K562 (cell line): ENCODE results near the gene CARMIL3. TPM values are rescaled to one million over a fixed set of nuclear protein-coding genes. Genes with fewer than 3 reads are reported as not detected.

Experiments
- ATF6 ChIP-seq: sonication (generic); formaldehyde crosslinking; IDR thresholded peaks from 2 replicates; pipeline ENCODE4 v1.4.0; 2020; ENCODE audit warnings: mild to moderate bottlenecking, missing genetic modification reagents
- CLOCK ChIP-seq: fragments of 250-450 bp; sonication (Bioruptor Pico); IDR thresholded peaks from 2 replicates; pipeline ENCODE4 v1.4.0; 2020; ENCODE audit warnings: mild to moderate bottlenecking, moderate library complexity, borderline replicate concordance
- ELF2 ChIP-seq: fragments of 250-450 bp; sonication (Bioruptor Pico); IDR thresholded peaks from 2 replicates; pipeline ENCODE4 v1.5.0; 2021; ENCODE audit warnings: mild to moderate bottlenecking
- EP300 ChIP-seq: IDR thresholded peaks from 2 replicates; pipeline ENCODE4 v1.6.1; 2012; ENCODE audit warnings: low read length, improper control_type of control experiment
- ETV5 ChIP-seq: sonication (generic); formaldehyde crosslinking; IDR thresholded peaks from 2 replicates; pipeline ENCODE4 v1.4.0; 2020; ENCODE audit warnings: low read depth, mild to moderate bottlenecking, missing genetic modification reagents
- HNRNPUL1 ChIP-seq: fragments of 200-400 bp; formaldehyde crosslinking; IDR thresholded peaks from 2 replicates; pipeline ENCODE4 v1.6.1; 2017; ENCODE audit warnings: low read length
- MBD1 ChIP-seq: fragments of 250-450 bp; sonication (Bioruptor Pico); IDR thresholded peaks from 2 replicates; pipeline ENCODE4 v1.8.0; 2022; ENCODE audit warnings: inconsistent platforms
- MTF1 ChIP-seq: fragments of 250-450 bp; sonication (Bioruptor Pico); IDR thresholded peaks from 2 replicates; pipeline ENCODE4 v1.9.0; 2021; ENCODE audit warnings: moderate library complexity, mild to moderate bottlenecking, inconsistent platforms, borderline replicate concordance
- PHF8 ChIP-seq: fragments of 200-600 bp; sonication (generic); IDR thresholded peaks from 2 replicates; pipeline ENCODE4 v1.6.1; 2012; ENCODE audit warnings: mixed run types, mild to moderate bottlenecking, inconsistent platforms, low read length, moderate library complexity, borderline replicate concordance
- PML ChIP-seq: IDR thresholded peaks from 2 replicates; pipeline ENCODE4 v1.6.1; 2012; ENCODE audit warnings: low read length, inconsistent platforms
- POLR3G ChIP-seq: IDR thresholded peaks from 2 replicates; pipeline ENCODE4 v1.6.1; 2011; ENCODE audit not compliant: insufficient read length, insufficient replicate concordance; ENCODE audit errors: extremely low read depth
- SMAD1 ChIP-seq: fragments of 150-350 bp; IDR thresholded peaks from 2 replicates; pipeline ENCODE4 v1.6.1; 2014; ENCODE audit warnings: low read length, low read depth; ENCODE audit not compliant: partially characterized antibody
- SMARCE1 ChIP-seq: fragments of 450-650 bp; IDR thresholded peaks from 2 replicates; pipeline ENCODE4 v1.7.1; 2016; ENCODE audit warnings: mild to moderate bottlenecking
- TAF7 ChIP-seq: fragments of 450-650 bp; IDR thresholded peaks from 2 replicates; pipeline ENCODE4 v1.6.1; 2016; ENCODE audit warnings: missing genetic modification characterization, missing compliant biosample characterization
- TSC22D4 ChIP-seq: fragments of 450-650 bp; IDR thresholded peaks from 2 replicates; pipeline ENCODE4 v1.6.1; 2016; ENCODE audit warnings: missing genetic modification characterization, missing biosample characterization, control low read depth
- ZKSCAN8 ChIP-seq: fragments of 200-800 bp; sonication (Bioruptor generic); IDR thresholded peaks from 2 replicates; pipeline ENCODE4 v1.6.1; 2016; ENCODE audit warnings: missing genetic modification characterization, missing compliant biosample characterization
- ZNF184 ChIP-seq: sonication (generic); formaldehyde crosslinking; IDR thresholded peaks from 2 replicates; pipeline ENCODE4 v1.5.0; 2020; ENCODE audit warnings: missing genetic modification reagents
- ZNF282 ChIP-seq: sonication (generic); formaldehyde crosslinking; IDR thresholded peaks from 2 replicates; pipeline ENCODE4 v1.8.1; 2023; ENCODE audit warnings: missing genetic modification reagents
- ZNF444 ChIP-seq: fragments of 250-450 bp; sonication (Bioruptor Pico); IDR thresholded peaks from 2 replicates; pipeline ENCODE4 v1.4.0; 2020; ENCODE audit warnings: mild to moderate bottlenecking, moderate library complexity
- ZNF717 ChIP-seq: fragments of 250-450 bp; sonication (Bioruptor Pico); IDR thresholded peaks from 2 replicates; pipeline ENCODE4 v1.5.0; 2021
- polyA plus RNA-seq, 8 experiments: library from polyadenylated mRNA; depleted of rRNA in 4 of 8; stranded (reverse) in 5 of 8; unstranded in 3 of 8; fragments of >200 nt; fragmentation: Nextera tagmentation in 2 of 8; fragmentation: Illumina TruSeq in 1 of 8; extraction: Ambion mirVana in 2 of 8; extraction: Trizol in 1 of 8; gene quantifications; 2 replicates each; pipeline versions ENCODE4 v1.2.1 to v1.2.3, GENCODE V29; 2011 to 2014; ENCODE audit warnings: inconsistent platforms in 1 of 8, missing spikeins in 1 of 8
- total RNA-seq, 7 experiments: library from RNA; depleted of rRNA in 6 of 7; stranded (reverse); fragments of >200 nt in 6 of 7; fragmentation: Illumina TruSeq in 2 of 7; extraction: Trizol in 2 of 7; gene quantifications; 2 replicates each; pipeline versions ENCODE4 v1.2.1 to v1.2.3, GENCODE V29; 2011 to 2021; ENCODE audit warnings: low replicate concordance in 1 of 7
- TF ChIP-seq, protein P1 (sequence below): fragments of 200-800 bp; sonication (Bioruptor generic); IDR thresholded peaks from 2 replicates; pipeline ENCODE4 v1.6.1; 2017; ENCODE audit warnings: missing genetic modification characterization, missing compliant biosample characterization

CARMIL3 gene
- total and polyA plus RNA-seq, 9 of the 15 experiments (the other 6 are each of a cell fraction or from before 2014, with no cell fraction given), result 0.01 to 0.11 (median 0.05) TPM; not detected in 5

DNA sequence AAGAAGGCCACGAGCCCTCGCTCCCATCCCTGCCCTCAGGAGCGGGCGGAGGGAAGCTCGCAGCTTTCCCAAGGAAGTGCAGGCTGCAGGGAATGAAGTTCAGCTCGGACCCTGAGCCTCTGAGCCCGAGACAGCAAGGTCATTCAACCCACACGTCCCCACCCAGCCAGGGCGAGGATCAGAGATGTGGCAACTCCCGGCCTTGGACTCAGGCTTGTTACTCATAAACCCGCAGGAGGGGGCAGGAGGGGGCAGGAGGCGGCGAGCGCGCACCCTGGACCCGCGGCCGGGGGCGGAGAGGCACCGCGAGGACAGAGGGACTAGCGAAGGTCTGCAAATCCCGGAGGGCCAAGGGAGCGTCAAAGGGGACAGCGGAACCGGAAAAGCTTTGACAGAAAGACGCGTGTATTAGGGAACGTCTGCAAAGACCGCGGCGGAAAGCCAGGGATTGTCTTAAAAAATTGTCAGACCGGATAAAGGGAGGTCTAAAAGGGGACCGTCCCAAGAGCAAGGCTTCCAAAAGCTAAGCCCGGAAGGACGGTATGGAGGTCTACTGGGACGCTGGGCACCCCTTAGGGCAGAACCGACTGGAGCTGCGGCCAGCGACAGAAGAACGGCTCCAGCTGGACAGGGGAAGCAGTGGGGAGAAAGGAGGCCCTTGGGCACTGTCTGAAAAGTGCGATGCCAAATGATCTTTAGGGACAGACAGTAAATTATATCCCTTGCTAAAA, 62.2 kb downstream of the CARMIL3 start (continued):
- no peak for TF ChIP-seq ATF6 (CRISPR knock-in tag)
- no peak for TF ChIP-seq CLOCK (CRISPR knock-in tag)
- no peak for TF ChIP-seq MTF1 (CRISPR knock-in tag)
- no peak for TF ChIP-seq EP300
- no peak for TF ChIP-seq HNRNPUL1
- no peak for TF ChIP-seq MBD1 (CRISPR knock-in tag)
- TF ChIP-seq ZNF444, result no peak
- no peak for TF ChIP-seq ZNF282 (CRISPR knock-in tag)
- no peak for TF ChIP-seq TSC22D4
- TF ChIP-seq ELF2 (CRISPR knock-in tag), result no peak
- TF ChIP-seq ZNF184 (CRISPR knock-in tag), result no peak
- TF ChIP-seq ZNF717, result no peak
- TF ChIP-seq, protein P1, sequence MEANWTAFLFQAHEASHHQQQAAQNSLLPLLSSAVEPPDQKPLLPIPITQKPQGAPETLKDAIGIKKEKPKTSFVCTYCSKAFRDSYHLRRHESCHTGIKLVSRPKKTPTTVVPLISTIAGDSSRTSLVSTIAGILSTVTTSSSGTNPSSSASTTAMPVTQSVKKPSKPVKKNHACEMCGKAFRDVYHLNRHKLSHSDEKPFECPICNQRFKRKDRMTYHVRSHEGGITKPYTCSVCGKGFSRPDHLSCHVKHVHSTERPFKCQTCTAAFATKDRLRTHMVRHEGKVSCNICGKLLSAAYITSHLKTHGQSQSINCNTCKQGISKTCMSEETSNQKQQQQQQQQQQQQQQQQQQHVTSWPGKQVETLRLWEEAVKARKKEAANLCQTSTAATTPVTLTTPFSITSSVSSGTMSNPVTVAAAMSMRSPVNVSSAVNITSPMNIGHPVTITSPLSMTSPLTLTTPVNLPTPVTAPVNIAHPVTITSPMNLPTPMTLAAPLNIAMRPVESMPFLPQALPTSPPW (CRISPR knock-in tag), result peak; percentile 78
- peak; percentile 75 for TF ChIP-seq PHF8
- TF ChIP-seq SMAD1, result peak; percentile 29
- TF ChIP-seq ETV5, result peak; percentile 84
- TF ChIP-seq PML, result peak; percentile 14
- no peak for TF ChIP-seq POLR3G
- TF ChIP-seq ZKSCAN8 (CRISPR knock-in tag), result no peak
- 0 out of 2 replicates have a peak, but pooled peaks have one; percentile 39 for TF ChIP-seq SMARCE1
- peak; percentile 28; the same call in 1 of the 2 replicates for TF ChIP-seq TAF7 (tag)
